Endothelial cell of umbilical vein (primary cell): ENCODE measurements around the gene LGALSL. TPM values are rescaled to one million over a fixed set of nuclear protein-coding genes. Genes with fewer than 3 reads are reported as not detected.

Experiments
- BruUV-seq: library from RNA; stranded (reverse); fragments of 400-500 nt; replicated peaks from 2 replicates; lab custom pipeline; 2021; lab: Mats Ljungman, UMichigan
- CTCF ChIA-PET: fragments of 300-600, 350-600 bp; sonication (Branson Sonifier 250); formaldehyde crosslinking; loops from one replicate; lab custom pipeline; 2021; ENCODE audit warnings: antibody characterized with exemption, inconsistent platforms; lab: Charles Lee
- POLR2A ChIA-PET: fragments of 300-600, 350-600 bp; sonication (Branson Sonifier 250); formaldehyde crosslinking; loops from one replicate; lab custom pipeline; 2021; ENCODE audit warnings: antibody characterized with exemption, inconsistent platforms; lab: Charles Lee
- DNase-seq: peaks from one replicate; pipeline ENCODE4 v3.0.0-alpha.2; 2011; ENCODE audit warnings: low read depth, low spot score
- FAIRE-seq: peaks from 2 replicates; lab custom pipeline; 2011; peaks lifted over from hg19 to GRCh38; lab: Jason Lieb, UNC
- H2AFZ ChIP-seq: 2 replicates; pipeline ENCODE4 v1.6.0; 2012; ENCODE audit warnings: low read depth, low read length, control low read depth, inconsistent platforms
- H3K27ac ChIP-seq: 2 replicates; pipeline ENCODE4 v1.5.1; 2011; ENCODE audit warnings: low read depth, mild to moderate bottlenecking, control low read depth, low read length, moderate library complexity; ENCODE audit not compliant: insufficient read depth
- H3K27me3 ChIP-seq, 2 experiments: 2 replicates each; pipeline versions ENCODE4 v1.6.0 to v1.6.1; 2011; ENCODE audit warnings: low read length in 2 of 2, mixed read lengths in 1 of 2; ENCODE audit not compliant: control insufficient read depth in 2 of 2, insufficient read depth in 2 of 2
- H3K36me3 ChIP-seq, 2 experiments: 2 replicates in 1 of 2; 3 replicates in 1 of 2; pipeline ENCODE4 v1.5.1; 2011; ENCODE audit warnings: low read length in 2 of 2, mild to moderate bottlenecking in 1 of 2, moderate library complexity in 1 of 2; ENCODE audit not compliant: control insufficient read depth in 2 of 2, insufficient read depth in 2 of 2; ENCODE audit errors: extremely low read depth in 1 of 2
- H3K4me1 ChIP-seq: 3 replicates; pipeline ENCODE4 v1.5.1; 2011; ENCODE audit warnings: mild to moderate bottlenecking, low read length; ENCODE audit not compliant: control insufficient read depth, insufficient read depth; ENCODE audit errors: extremely low read depth
- H3K4me2 ChIP-seq: 2 replicates; pipeline ENCODE4 v1.6.1; 2011; ENCODE audit warnings: low read length, control low read depth, mixed read lengths; ENCODE audit not compliant: insufficient read depth
- H3K4me3 ChIP-seq, 3 experiments: fragments of 200-600 bp in 1 of 3; sonication (generic), shearing (Covaris generic) in 1 of 3; replicated peaks in 1 of 3; 2 replicates each; pipeline ENCODE4 v1.5.1; 2011 to 2016; ENCODE audit warnings: control low read depth in 3 of 3, low read length in 3 of 3, mild to moderate bottlenecking in 2 of 3, inconsistent platforms in 1 of 3, low read depth in 1 of 3, moderate library complexity in 1 of 3; ENCODE audit not compliant: insufficient read depth in 1 of 3
- H3K79me2 ChIP-seq: 2 replicates; pipeline ENCODE4 v1.6.0; 2012; ENCODE audit warnings: low read length, inconsistent platforms; ENCODE audit not compliant: control insufficient read depth, insufficient read depth
- H3K9ac ChIP-seq: replicated peaks from 2 replicates; pipeline ENCODE3; 2011; ENCODE audit warnings: low read length, control low read depth; ENCODE audit not compliant: insufficient read depth; ENCODE audit errors: extremely low read depth
- H3K9me1 ChIP-seq: replicated peaks from 3 replicates; pipeline ENCODE4 v1.6.0; 2011; ENCODE audit warnings: mild to moderate bottlenecking, low read length; ENCODE audit not compliant: control insufficient read depth, insufficient read depth; ENCODE audit errors: extremely low read depth
- H3K9me3 ChIP-seq: replicated peaks from 2 replicates; pipeline ENCODE4 v1.5.1; 2012; ENCODE audit warnings: low read length, inconsistent platforms; ENCODE audit not compliant: control insufficient read depth, insufficient read depth
- H4K20me1 ChIP-seq: replicated peaks from 2 replicates; pipeline ENCODE3; 2011; ENCODE audit warnings: mild to moderate bottlenecking, low read length; ENCODE audit not compliant: control insufficient read depth, insufficient read depth; ENCODE audit errors: extremely low read depth
- FOS ChIP-seq: IDR thresholded peaks from 2 replicates; pipeline ENCODE4 v1.6.1; 2011; ENCODE audit warnings: mild to moderate bottlenecking, low read length, moderate library complexity, borderline replicate concordance; ENCODE audit not compliant: insufficient read depth
- GATA2 ChIP-seq: IDR thresholded peaks from 2 replicates; pipeline ENCODE4 v1.7.0; 2011; ENCODE audit warnings: low read depth, mild to moderate bottlenecking, moderate library complexity, mixed read lengths, low read length; ENCODE audit not compliant: insufficient read length, insufficient read depth
- JUN ChIP-seq: IDR thresholded peaks from 2 replicates; pipeline ENCODE4 v1.6.1; 2011; ENCODE audit warnings: borderline replicate concordance, low read depth; ENCODE audit not compliant: insufficient read length, insufficient read depth
- MYC ChIP-seq: IDR thresholded peaks from one replicate; pipeline ENCODE4 v1.6.1; 2011; ENCODE audit warnings: mild to moderate bottlenecking, low read depth, low read length
- POLR2A ChIP-seq: IDR thresholded peaks from 2 replicates; pipeline ENCODE4 v1.6.1; 2012; ENCODE audit warnings: low read depth, mild to moderate bottlenecking, control low read depth, low read length
- POLR2AphosphoS5 ChIP-seq: IDR thresholded peaks from 2 replicates; pipeline ENCODE4 v1.6.1; 2012; ENCODE audit warnings: low read depth, mild to moderate bottlenecking, control low read depth, low read length, moderate library complexity; ENCODE audit not compliant: insufficient read depth
- dilution Hi-C: fragments of 300-500 bp; cut with MboI; formaldehyde crosslinking; loops from one replicate; pipeline ENCODE4 v1.15.0; 2019; ENCODE audit warnings: low sequenced_read_pairs; ENCODE audit not compliant: extremely low pct_ligation_motif_present
- intact Hi-C: fragments of 100-400 bp; cut with micrococcal nuclease; formaldehyde crosslinking; loops from one replicate; pipeline ENCODE4 v1.10.0; 2022
- polyA plus RNA-seq, 4 experiments: library from polyadenylated mRNA; depleted of rRNA in 3 of 4; stranded (reverse) in 3 of 4; unstranded in 1 of 4; fragments of >200 nt; gene quantifications; 2 replicates each; pipeline versions ENCODE4 v1.2.1 to v1.2.3, GENCODE V29; 2011 to 2012; ENCODE audit warnings: missing spikeins in 1 of 4
- total RNA-seq: library from RNA; stranded (reverse); gene quantifications from 2 replicates; pipeline ENCODE4 v1.2.3, GENCODE V29; 2021
- TF ChIP-seq, protein P1 (sequence below): IDR thresholded peaks from 2 replicates; pipeline ENCODE4 v1.6.1; 2011; ENCODE audit not compliant: insufficient read depth, insufficient read length
- TF ChIP-seq, protein P2 (sequence below), 2 donors: IDR thresholded peaks; 1 replicate in 1 of 2; 2 replicates in 1 of 2; pipeline ENCODE4 v1.5.1; 2011; ENCODE audit warnings: low read length in 2 of 2, mild to moderate bottlenecking in 2 of 2, moderate library complexity in 2 of 2, control low read depth in 1 of 2, inconsistent platforms in 1 of 2, low read depth in 1 of 2; ENCODE audit not compliant: insufficient read depth in 1 of 2; ENCODE audit errors: extremely low read depth in 1 of 2

The LGALSL gene
- total and polyA plus RNA-seq, 2 donors (not counting 3 experiments of a cell fraction or from before 2014, with no cell fraction given) = 2.3 to 2.6 TPM

DNA sequence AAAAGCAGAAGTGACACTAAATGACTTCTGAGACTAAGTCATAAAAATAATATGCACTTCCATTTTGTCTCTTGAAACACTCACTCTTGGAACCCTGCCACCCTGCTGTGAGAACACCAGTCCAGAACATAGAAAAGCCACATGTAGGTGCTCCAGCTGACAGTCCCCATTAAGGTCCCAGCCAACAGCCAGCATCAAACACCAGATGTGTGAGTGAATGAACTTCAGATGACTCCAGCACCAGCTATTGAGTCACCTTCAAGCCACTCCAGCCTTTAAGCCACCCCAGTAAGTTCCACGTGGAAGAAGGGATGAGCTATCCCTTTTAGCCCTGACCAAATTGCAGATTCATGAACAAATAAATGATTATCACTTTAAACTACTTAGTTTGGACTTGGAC, 31.5 kb upstream of the LGALSL start:
- Histone ChIP-seq H3K36me3 (no peaks in the 10 kb centered on the region), H3K4me1 (no peaks in the 10 kb centered on the region), H3K27ac (no peak overlapping the region), H3K27me3 (peaks cover 3 to 24% of the 10 kb centered on the region in 2 experiments), H3K9ac (no peak overlapping the region), H3K79me2 (no peaks in the 10 kb centered on the region), H3K4me3 (no peak overlapping the region), H3K4me2 (no peak overlapping the region), H2AFZ (no peak overlapping the region), H4K20me1 (no peaks in the 10 kb centered on the region), H3K9me3 (no peaks in the 10 kb centered on the region), H3K9me1 (no peaks in the 10 kb centered on the region)
- ChIA-PET POLR2A (interaction anchor here (0.6 kb wide), 1 partner anchor 327 kb away, joined by 6 read pairs; no protein-coding TSS in a partner anchor), CTCF (interaction anchor here (0.6 to 1.2 kb wide), 2 partner anchors 25 to 65 kb away, joined by 3 to 4 read pairs; no protein-coding TSS in a partner anchor)
- no peak for DNase-seq
- no peak for FAIRE-seq
- intact Hi-C loops (no loop called here), dilution Hi-C loops (no loop called here)
- BruUV-seq = no TSS peak
- no peak for TF ChIP-seq GATA2
- TF ChIP-seq POLR2A = no peak
- TF ChIP-seq, protein P1, sequence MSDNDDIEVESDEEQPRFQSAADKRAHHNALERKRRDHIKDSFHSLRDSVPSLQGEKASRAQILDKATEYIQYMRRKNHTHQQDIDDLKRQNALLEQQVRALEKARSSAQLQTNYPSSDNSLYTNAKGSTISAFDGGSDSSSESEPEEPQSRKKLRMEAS = no peak
- TF ChIP-seq FOS = no peak
- no peak for TF ChIP-seq JUN
- TF ChIP-seq MYC = no peak
- no peak for TF ChIP-seq POLR2AphosphoS5
- TF ChIP-seq, protein P2, sequence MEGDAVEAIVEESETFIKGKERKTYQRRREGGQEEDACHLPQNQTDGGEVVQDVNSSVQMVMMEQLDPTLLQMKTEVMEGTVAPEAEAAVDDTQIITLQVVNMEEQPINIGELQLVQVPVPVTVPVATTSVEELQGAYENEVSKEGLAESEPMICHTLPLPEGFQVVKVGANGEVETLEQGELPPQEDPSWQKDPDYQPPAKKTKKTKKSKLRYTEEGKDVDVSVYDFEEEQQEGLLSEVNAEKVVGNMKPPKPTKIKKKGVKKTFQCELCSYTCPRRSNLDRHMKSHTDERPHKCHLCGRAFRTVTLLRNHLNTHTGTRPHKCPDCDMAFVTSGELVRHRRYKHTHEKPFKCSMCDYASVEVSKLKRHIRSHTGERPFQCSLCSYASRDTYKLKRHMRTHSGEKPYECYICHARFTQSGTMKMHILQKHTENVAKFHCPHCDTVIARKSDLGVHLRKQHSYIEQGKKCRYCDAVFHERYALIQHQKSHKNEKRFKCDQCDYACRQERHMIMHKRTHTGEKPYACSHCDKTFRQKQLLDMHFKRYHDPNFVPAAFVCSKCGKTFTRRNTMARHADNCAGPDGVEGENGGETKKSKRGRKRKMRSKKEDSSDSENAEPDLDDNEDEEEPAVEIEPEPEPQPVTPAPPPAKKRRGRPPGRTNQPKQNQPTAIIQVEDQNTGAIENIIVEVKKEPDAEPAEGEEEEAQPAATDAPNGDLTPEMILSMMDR (IDR thresholded peaks at IDR 0.05; ENCODE audit: extremely low read depth in 1 of 2, insufficient read depth in 1 of 2, low read depth in 1 of 2, low read length in 2 of 2) = no peak
